Breast epithelium (tissue), 4 donors: ENCODE data around the gene TBC1D8. TPM values are rescaled to one million over a fixed set of nuclear protein-coding genes. Genes with fewer than 3 reads are reported as not detected.

Experiments used
- DNase-seq, 2 donors: peaks; one replicate each; pipeline ENCODE4 v3.0.0-alpha.2; 2019; ENCODE audit warnings: low spot score in 2 of 2
- H3K27ac ChIP-seq, 2 donors: fragments of 200-600 bp; sonication (generic) in 1 of 2; one replicate each; pipeline ENCODE4 v1.5.1; 2016 to 2019; ENCODE audit warnings: mild to moderate bottlenecking in 1 of 2
- H3K27me3 ChIP-seq, 2 donors: fragments of 200-600 bp; sonication (generic) in 1 of 2; one replicate each; pipeline versions ENCODE4 v1.5.1 to v1.6.0; 2017 to 2019; ENCODE audit warnings: control low read depth in 1 of 2, mild to moderate bottlenecking in 1 of 2
- H3K36me3 ChIP-seq: fragments of 200-600 bp; one replicate; pipeline ENCODE4 v1.5.1; 2019
- H3K4me1 ChIP-seq, 2 donors: fragments of 200-600 bp; sonication (generic); one replicate each; pipeline ENCODE4 v1.5.1; 2016 to 2019; ENCODE audit warnings: control low read depth in 1 of 2
- H3K4me3 ChIP-seq, 3 donors: fragments of 200-600 bp; sonication (generic); 1 replicate in 2 of 3; 2 replicates in 1 of 3; pipeline ENCODE4 v1.5.1; 2016 to 2019; ENCODE audit warnings: mild to moderate bottlenecking in 3 of 3, moderate library complexity in 2 of 3
- H3K9me3 ChIP-seq, 2 donors: fragments of 200-600 bp; sonication (generic) in 1 of 2; one replicate each; pipeline ENCODE4 v1.5.1; 2016 to 2019; ENCODE audit warnings: control low read depth in 1 of 2
- CTCF ChIP-seq, 3 donors: fragments of 450-650 bp; IDR thresholded peaks; one replicate each; pipeline ENCODE4 v1.5.1; 2016 to 2017; ENCODE audit warnings: antibody characterized with exemption in 3 of 3, mild to moderate bottlenecking in 3 of 3, moderate library complexity in 3 of 3
- POLR2A ChIP-seq: fragments of 450-650 bp; IDR thresholded peaks from one replicate; pipeline ENCODE4 v1.6.1; 2016; ENCODE audit warnings: antibody characterized with exemption, mild to moderate bottlenecking, moderate library complexity
- POLR2AphosphoS5 ChIP-seq, 3 donors: sonication (generic); formaldehyde crosslinking; IDR thresholded peaks; one replicate each; pipeline ENCODE4 v1.6.1; 2017; ENCODE audit warnings: antibody characterized with exemption in 3 of 3
- intact Hi-C: fragments of 100-400 bp; cut with DNase I; formaldehyde crosslinking; loops from one replicate; pipeline ENCODE4 v1.15.1; 2023; ENCODE audit warnings: low total_unique reads
- total RNA-seq, 3 donors: library from RNA; depleted of rRNA; stranded (reverse); fragments of >200 nt; gene quantifications; one replicate each; pipeline ENCODE4 v1.1.0, GENCODE V29; 2016

The TBC1D8 gene
- total RNA-seq, 3 donors from 2014 or later = 19.5 to 92.4 (median 89.7) TPM

DNA sequence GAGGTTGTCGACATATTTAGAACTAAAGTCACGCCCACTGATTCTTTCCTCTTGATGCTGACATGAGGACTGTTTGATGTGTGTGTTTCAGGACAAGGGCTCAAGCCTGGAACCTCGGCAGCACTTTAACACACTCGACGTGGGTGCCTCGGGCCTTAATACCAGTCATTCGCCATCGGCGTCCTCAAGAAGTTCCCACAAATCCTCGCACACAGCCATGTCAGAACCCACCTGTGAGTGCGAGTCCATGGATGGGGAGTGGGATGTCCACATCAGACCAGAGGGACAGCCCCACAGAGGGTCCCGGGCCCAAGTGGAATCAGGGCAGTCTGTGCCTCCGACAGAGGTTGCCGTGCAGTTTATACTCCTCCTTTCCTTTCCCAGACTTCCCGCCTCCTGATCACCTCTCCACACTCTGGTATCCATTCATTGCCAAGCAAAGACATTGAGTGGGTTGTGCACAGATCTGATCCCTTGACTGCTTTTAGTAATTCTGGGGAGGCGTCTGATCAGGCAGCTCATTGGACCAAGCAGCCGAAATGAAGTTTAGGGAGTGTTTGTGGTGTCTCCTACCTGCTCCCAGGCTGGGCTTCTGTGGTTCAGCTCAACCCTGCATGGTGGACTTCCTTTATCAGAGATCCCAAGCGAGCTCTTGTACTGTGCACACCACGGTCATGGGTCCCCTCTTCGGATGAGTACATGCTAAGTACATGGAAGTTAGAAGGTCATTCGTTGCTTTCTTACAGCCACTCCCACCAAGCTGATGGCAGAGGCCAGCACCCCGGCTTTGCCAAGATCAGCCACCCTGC, 176.3 kb downstream of the TBC1D8 start:
- Histone ChIP-seq H3K4me3 (no peak overlapping the region), H3K4me1 (no peaks in the 10 kb centered on the region), H3K27ac (no peak overlapping the region), H3K36me3 (no peaks in the 10 kb centered on the region), H3K27me3 (no peaks in the 10 kb centered on the region), H3K9me3 (no peaks in the 10 kb centered on the region)
- intact Hi-C loops = loop anchor here (10.0 kb wide), 1 partner anchor 360 kb away; no protein-coding TSS in a partner anchor
- TF ChIP-seq POLR2A (no peak), CTCF (IDR thresholded peaks at IDR 0.05) (no peak), POLR2AphosphoS5 (IDR thresholded peaks at IDR 0.05) (no peak)
- no peak for DNase-seq

DNA sequence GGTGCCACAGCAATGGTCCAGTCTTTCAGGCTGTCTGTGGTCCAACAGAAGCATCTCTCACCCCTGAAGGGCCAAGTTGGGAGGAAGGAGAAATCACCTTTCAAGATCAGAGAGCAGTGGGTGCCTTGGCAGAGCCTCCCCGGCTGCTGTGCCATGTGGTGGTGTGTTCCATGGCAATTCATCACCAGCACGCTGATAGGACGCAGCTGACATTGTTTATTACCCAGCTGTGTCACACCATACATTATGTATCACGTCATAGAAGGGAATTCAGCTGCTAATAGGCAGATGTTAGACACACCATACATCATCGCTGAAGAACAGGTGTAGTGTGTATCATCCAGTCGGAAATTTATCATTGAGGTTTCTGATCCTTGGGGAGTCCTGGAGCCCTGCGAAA, 178.7 kb downstream of the TBC1D8 start:
- no peak overlapping the region for H3K4me3 ChIP-seq
- no peaks in the 10 kb centered on the region for H3K27me3 ChIP-seq
- TF ChIP-seq POLR2AphosphoS5 (IDR thresholded peaks at IDR 0.05) (no peak), POLR2A (no peak), CTCF (IDR thresholded peaks at IDR 0.05) (no peak)
- H3K4me1 ChIP-seq = no peaks in the 10 kb centered on the region
- intact Hi-C loops = loop anchor here (2.0 to 10.0 kb wide), 2 partner anchors 36 to 358 kb away; no protein-coding TSS in a partner anchor
- H3K36me3 ChIP-seq = no peaks in the 10 kb centered on the region
- H3K9me3 ChIP-seq = no peaks in the 10 kb centered on the region
- DNase-seq = no peak
- H3K27ac ChIP-seq = no peak overlapping the region

GRCh38 chr2:100971221-100971620, 180.0 kb downstream of the TBC1D8 start:
- no peak for TF ChIP-seq POLR2A
- TF ChIP-seq POLR2AphosphoS5 (IDR thresholded peaks at IDR 0.05) = no peak
- TF ChIP-seq CTCF (IDR thresholded peaks at IDR 0.05) = no peak
- DNase-seq = no peak
- Histone ChIP-seq H3K27me3 (no peaks in the 10 kb centered on the region), H3K36me3 (no peaks in the 10 kb centered on the region), H3K27ac (no peak overlapping the region), H3K9me3 (no peaks in the 10 kb centered on the region), H3K4me3 (no peak overlapping the region), H3K4me1 (no peaks in the 10 kb centered on the region)
- intact Hi-C loops = loop anchor here (10.0 kb wide), 1 partner anchor 356 kb away; no protein-coding TSS in a partner anchor

DNA sequence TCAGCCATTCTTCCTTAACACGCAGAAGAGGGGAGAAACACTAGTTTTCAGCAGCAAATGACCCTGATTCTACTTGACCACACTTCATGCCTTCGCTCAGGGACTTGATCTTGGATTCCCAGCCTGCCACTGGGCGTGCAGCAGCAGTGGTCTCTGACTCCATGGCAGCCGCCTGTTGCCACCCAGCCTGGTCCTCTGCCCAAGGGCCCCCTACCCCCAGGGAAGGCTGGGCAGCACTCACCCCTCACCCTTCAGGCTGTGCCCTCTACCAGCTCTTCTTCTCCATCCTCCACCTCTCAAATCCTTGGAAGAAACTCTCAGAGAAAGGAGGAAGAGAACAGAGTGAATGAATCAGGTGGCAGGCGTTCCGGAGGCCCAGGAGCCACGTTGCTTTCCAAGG, 181.2 kb downstream of the TBC1D8 start:
- TF ChIP-seq CTCF (IDR thresholded peaks at IDR 0.05) (no peak), POLR2A (no peak), POLR2AphosphoS5 (IDR thresholded peaks at IDR 0.05) (no peak)
- intact Hi-C loops = loop anchor here (10.0 kb wide), 1 partner anchor 355 kb away; no protein-coding TSS in a partner anchor
- no peak for DNase-seq
- Histone ChIP-seq H3K36me3 (no peaks in the 10 kb centered on the region), H3K4me1 (no peaks in the 10 kb centered on the region), H3K27me3 (no peaks in the 10 kb centered on the region), H3K27ac (no peak overlapping the region), H3K9me3 (no peaks in the 10 kb centered on the region), H3K4me3 (no peak overlapping the region)
